ENCODE measurements around the gene FLNB. TPM values are rescaled to one million over a fixed set of nuclear protein-coding genes. Genes with fewer than 3 reads are reported as not detected.

Gene FLNB
- total and polyA plus RNA-seq, 2 of the 13 experiments (the other 11 are each of a cell fraction or from before 2014, with no cell fraction given), result 106 to 130 TPM

DNA sequence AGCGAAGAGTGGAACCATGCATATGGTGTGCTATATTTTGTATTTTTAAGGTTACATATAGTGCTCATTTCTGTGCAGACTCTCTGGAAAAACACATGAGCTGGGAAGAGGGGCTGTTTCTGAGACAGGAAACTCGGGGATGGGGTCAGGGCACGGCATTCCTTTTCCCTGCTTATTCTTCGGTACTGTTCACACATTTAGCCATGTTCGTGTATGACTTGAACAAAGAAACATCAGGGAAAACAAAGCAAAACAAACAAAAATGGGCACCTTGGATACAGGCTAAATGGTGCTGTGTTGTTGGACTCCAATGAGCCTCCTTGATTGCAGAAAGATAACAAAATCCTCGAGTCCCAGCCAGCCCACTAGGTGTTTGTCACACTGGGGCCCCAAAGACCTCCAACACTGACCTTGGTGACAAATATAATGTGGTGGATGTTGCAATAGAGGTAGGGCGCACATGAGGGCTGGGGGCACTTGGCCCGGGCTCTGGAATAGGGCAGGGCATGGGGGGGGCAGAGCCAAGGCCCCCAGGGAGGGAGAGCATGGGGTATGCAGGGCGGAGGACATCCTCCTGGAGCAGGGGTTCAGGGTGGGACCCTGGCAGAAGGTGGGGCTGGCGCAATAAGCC lies 183.3 kb downstream of the FLNB start (continued):
- TF ChIP-seq, protein P1, sequence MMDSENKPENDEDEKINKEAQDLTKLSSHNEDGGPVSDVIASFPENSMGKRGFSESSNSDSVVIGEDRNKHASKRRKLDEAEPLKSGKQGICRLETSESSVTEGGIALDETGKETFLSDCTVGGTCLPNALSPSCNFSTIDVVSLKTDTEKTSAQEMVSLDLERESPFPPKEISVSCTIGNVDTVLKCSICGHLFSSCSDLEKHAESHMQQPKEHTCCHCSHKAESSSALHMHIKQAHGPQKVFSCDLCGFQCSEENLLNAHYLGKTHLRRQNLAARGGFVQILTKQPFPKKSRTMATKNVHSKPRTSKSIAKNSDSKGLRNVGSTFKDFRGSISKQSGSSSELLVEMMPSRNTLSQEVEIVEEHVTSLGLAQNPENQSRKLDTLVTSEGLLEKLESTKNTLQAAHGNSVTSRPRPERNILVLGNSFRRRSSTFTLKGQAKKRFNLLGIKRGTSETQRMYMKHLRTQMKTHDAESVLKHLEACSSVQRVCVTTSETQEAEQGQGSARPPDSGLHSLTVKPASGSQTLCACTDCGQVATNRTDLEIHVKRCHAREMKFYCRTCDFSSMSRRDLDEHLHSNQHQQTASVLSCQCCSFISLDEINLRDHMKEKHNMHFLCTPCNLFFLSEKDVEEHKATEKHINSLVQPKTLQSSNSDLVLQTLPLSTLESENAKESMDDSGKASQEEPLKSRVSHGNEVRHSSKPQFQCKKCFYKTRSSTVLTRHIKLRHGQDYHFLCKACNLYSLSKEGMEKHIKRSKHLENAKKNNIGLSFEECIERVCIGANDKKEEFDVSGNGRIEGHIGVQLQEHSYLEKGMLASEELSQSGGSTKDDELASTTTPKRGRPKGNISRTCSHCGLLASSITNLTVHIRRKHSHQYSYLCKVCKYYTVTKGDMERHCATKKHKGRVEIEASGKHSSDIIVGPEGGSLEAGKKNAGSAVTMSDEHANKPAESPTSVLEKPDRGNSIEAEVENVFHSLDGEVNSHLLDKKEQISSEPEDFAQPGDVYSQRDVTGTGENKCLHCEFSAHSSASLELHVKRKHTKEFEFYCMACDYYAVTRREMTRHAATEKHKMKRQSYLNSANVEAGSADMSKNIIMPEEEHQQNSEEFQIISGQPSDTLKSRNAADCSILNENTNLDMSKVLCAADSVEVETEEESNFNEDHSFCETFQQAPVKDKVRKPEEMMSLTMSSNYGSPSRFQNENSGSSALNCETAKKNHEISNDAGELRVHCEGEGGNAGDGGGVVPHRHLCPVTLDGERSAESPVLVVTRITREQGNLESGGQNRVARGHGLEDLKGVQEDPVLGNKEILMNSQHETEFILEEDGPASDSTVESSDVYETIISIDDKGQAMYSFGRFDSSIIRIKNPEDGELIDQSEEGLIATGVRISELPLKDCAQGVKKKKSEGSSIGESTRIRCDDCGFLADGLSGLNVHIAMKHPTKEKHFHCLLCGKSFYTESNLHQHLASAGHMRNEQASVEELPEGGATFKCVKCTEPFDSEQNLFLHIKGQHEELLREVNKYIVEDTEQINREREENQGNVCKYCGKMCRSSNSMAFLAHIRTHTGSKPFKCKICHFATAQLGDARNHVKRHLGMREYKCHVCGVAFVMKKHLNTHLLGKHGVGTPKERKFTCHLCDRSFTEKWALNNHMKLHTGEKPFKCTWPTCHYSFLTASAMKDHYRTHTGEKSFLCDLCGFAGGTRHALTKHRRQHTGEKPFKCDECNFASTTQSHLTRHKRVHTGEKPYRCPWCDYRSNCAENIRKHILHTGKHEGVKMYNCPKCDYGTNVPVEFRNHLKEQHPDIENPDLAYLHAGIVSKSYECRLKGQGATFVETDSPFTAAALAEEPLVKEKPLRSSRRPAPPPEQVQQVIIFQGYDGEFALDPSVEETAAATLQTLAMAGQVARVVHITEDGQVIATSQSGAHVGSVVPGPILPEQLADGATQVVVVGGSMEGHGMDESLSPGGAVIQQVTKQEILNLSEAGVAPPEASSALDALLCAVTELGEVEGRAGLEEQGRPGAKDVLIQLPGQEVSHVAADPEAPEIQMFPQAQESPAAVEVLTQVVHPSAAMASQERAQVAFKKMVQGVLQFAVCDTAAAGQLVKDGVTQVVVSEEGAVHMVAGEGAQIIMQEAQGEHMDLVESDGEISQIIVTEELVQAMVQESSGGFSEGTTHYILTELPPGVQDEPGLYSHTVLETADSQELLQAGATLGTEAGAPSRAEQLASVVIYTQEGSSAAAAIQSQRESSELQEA (CRISPR knock-in tag; IDR thresholded peaks at IDR 0.05; ENCODE audit: not compliant biosample characterization), result no peak
- TF ChIP-seq, protein P2, sequence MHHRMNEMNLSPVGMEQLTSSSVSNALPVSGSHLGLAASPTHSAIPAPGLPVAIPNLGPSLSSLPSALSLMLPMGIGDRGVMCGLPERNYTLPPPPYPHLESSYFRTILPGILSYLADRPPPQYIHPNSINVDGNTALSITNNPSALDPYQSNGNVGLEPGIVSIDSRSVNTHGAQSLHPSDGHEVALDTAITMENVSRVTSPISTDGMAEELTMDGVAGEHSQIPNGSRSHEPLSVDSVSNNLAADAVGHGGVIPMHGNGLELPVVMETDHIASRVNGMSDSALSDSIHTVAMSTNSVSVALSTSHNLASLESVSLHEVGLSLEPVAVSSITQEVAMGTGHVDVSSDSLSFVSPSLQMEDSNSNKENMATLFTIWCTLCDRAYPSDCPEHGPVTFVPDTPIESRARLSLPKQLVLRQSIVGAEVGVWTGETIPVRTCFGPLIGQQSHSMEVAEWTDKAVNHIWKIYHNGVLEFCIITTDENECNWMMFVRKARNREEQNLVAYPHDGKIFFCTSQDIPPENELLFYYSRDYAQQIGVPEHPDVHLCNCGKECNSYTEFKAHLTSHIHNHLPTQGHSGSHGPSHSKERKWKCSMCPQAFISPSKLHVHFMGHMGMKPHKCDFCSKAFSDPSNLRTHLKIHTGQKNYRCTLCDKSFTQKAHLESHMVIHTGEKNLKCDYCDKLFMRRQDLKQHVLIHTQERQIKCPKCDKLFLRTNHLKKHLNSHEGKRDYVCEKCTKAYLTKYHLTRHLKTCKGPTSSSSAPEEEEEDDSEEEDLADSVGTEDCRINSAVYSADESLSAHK (CRISPR knock-in tag; IDR thresholded peaks at IDR 0.05; ENCODE audit: borderline replicate concordance), result no peak
- TF ChIP-seq LCORL (IDR thresholded peaks at IDR 0.05) (no peak), LCORL (CRISPR knock-in tag; IDR thresholded peaks at IDR 0.05) (peak; percentile 71), SETDB1 (CRISPR knock-in tag; IDR thresholded peaks at IDR 0.05; ENCODE audit: borderline replicate concordance) (no peak), CC2D1A (CRISPR knock-in tag; IDR thresholded peaks at IDR 0.05) (no peak), ARNT (IDR thresholded peaks at IDR 0.05) (no peak), ZNF614 (CRISPR knock-in tag; IDR thresholded peaks at IDR 0.05; ENCODE audit: borderline replicate concordance) (peak; percentile 29; the same call in 1 of the 2 replicates), RAD51 (IDR thresholded peaks at IDR 0.05; ENCODE audit: borderline replicate concordance) (no peak), GFI1 (CRISPR knock-in tag; IDR thresholded peaks at IDR 0.05; ENCODE audit: borderline replicate concordance) (0 out of 2 replicates have a peak, but pooled peaks have one; percentile 34), NCOA2 (CRISPR knock-in tag; IDR thresholded peaks at IDR 0.05) (peak; percentile 78)
- TF ChIP-seq, protein P3, sequence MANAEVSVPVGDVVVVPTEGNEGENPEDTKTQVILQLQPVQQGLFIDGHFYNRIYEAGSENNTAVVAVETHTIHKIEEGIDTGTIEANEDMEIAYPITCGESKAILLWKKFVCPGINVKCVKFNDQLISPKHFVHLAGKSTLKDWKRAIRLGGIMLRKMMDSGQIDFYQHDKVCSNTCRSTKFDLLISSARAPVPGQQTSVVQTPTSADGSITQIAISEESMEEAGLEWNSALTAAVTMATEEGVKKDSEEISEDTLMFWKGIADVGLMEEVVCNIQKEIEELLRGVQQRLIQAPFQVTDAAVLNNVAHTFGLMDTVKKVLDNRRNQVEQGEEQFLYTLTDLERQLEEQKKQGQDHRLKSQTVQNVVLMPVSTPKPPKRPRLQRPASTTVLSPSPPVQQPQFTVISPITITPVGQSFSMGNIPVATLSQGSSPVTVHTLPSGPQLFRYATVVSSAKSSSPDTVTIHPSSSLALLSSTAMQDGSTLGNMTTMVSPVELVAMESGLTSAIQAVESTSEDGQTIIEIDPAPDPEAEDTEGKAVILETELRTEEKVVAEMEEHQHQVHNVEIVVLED (CRISPR knock-in tag; IDR thresholded peaks at IDR 0.05; ENCODE audit: borderline replicate concordance), result no peak
- TF ChIP-seq, protein P4, sequence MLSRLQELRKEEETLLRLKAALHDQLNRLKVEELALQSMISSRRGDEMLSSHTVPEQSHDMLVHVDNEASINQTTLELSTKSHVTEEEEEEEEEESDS (CRISPR knock-in tag; IDR thresholded peaks at IDR 0.05; ENCODE audit: borderline replicate concordance), result no peak
- TF ChIP-seq, protein P5, sequence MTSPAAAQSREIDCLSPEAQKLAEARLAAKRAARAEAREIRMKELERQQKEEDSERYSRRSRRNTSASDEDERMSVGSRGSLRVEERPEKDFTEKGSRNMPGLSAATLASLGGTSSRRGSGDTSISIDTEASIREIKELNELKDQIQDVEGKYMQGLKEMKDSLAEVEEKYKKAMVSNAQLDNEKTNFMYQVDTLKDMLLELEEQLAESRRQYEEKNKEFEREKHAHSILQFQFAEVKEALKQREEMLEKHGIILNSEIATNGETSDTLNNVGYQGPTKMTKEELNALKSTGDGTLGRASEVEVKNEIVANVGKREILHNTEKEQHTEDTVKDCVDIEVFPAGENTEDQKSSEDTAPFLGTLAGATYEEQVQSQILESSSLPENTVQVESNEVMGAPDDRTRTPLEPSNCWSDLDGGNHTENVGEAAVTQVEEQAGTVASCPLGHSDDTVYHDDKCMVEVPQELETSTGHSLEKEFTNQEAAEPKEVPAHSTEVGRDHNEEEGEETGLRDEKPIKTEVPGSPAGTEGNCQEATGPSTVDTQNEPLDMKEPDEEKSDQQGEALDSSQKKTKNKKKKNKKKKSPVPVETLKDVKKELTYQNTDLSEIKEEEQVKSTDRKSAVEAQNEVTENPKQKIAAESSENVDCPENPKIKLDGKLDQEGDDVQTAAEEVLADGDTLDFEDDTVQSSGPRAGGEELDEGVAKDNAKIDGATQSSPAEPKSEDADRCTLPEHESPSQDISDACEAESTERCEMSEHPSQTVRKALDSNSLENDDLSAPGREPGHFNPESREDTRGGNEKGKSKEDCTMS (CRISPR knock-in tag; conservative IDR thresholded peaks at IDR 0.05), result no peak
